ENCODE results near the gene KRT32.

- TF ChIP-seq CTCF (IDR thresholded peaks at IDR 0.05) (no peak), EZH2 (IDR thresholded peaks at IDR 0.05; ENCODE audit: borderline replicate concordance, insufficient read depth, low read depth, low read length, poor library complexity, severe bottlenecking) (no peak)
Observed at GRCh38 chr17:41503202-41503601, 36.0 kb upstream of the KRT32 start.

Measured in B cell (primary cell).